GM12874 (cell line): Measurements from ENCODE around the gene SFXN2.

Experiments used
- CTCF ChIP-seq: IDR thresholded peaks from 2 replicates; pipeline ENCODE4 v1.5.1; 2011; ENCODE audit warnings: low read depth, mild to moderate bottlenecking, control low read depth, low read length, moderate library complexity; ENCODE audit not compliant: insufficient read depth

The SFXN2 gene

GRCh38 chr10:102683736-102684135 is 30.7 kb upstream of the SFXN2 start:
- no peak for TF ChIP-seq CTCF

- TF ChIP-seq CTCF = no peak
These were observed 23.0 kb upstream of the SFXN2 start for GRCh38 chr10:102691285-102692066.

- no peak for TF ChIP-seq CTCF
These were observed 17.7 kb upstream of the SFXN2 start for GRCh38 chr10:102696736-102697135.

- TF ChIP-seq CTCF = no peak
These were observed 15.5 kb upstream of the SFXN2 start for GRCh38 chr10:102698894-102699293.

- no peak for TF ChIP-seq CTCF
These were observed 13.2 kb upstream of the SFXN2 start for GRCh38 chr10:102701272-102701671.

GRCh38 chr10:102701796-102702195 is 12.6 kb upstream of the SFXN2 start:
- TF ChIP-seq CTCF = no peak

- TF ChIP-seq CTCF = no peak
These were observed 11.7 kb upstream of the SFXN2 start for GRCh38 chr10:102702742-102703141.
